Lower lobe of right lung (tissue), 2 donors: ENCODE measurements around the gene CDH23. TPM values are rescaled to one million over a fixed set of nuclear protein-coding genes. Genes with fewer than 3 reads are reported as not detected.

Experiments
- ATAC-seq, 2 donors: fragments of 200-7000 bp; cut with Tn5 transposase; one replicate each; pipeline ENCODE4 v1.9.1; 2020 to 2022; ENCODE audit warnings: mild to moderate bottlenecking in 2 of 2, moderate library complexity in 2 of 2
- DNase-seq: peaks from one replicate; pipeline ENCODE4 v3.0.0-alpha.2; 2020
- H3K27ac ChIP-seq: fragments of 200-600 bp; one replicate; pipeline ENCODE4 v1.8.0; 2022
- H3K27me3 ChIP-seq: fragments of 200-600 bp; one replicate; pipeline ENCODE4 v1.8.0; 2022; ENCODE audit warnings: low read depth
- H3K36me3 ChIP-seq: fragments of 200-600 bp; one replicate; pipeline ENCODE4 v1.8.0; 2022; ENCODE audit warnings: mild to moderate bottlenecking
- H3K4me1 ChIP-seq: fragments of 200-600 bp; one replicate; pipeline ENCODE4 v1.8.0; 2022
- H3K4me3 ChIP-seq: fragments of 200-600 bp; one replicate; pipeline ENCODE4 v1.8.0; 2022; ENCODE audit warnings: mild to moderate bottlenecking
- H3K9me3 ChIP-seq: fragments of 200-600 bp; one replicate; pipeline ENCODE4 v1.8.0; 2022
- intact Hi-C: fragments of 100-400 bp; cut with DNase I; formaldehyde crosslinking; loops from one replicate; pipeline ENCODE4 v1.11.0; 2022
- total RNA-seq: library from RNA; stranded (reverse); fragmentation: NEBNext Ultra II Directional; extraction: Animal tissue kit (Norgen Biotek cat#: 25700); gene quantifications from one replicate; pipeline ENCODE4 v1.2.1, GENCODE V29; 2021
- TF ChIP-seq, protein P1 (sequence below): fragments of 200-600 bp; IDR thresholded peaks from one replicate; pipeline ENCODE4 v1.8.0; 2022; ENCODE audit warnings: antibody characterized with exemption, mild to moderate bottlenecking
- donor health status: DM: no; HTN: yes; CAD: no; lungs with severe emphysema.

Gene CDH23
- total RNA-seq, 1 donor from 2014 or later, result 9.4 TPM

DNA sequence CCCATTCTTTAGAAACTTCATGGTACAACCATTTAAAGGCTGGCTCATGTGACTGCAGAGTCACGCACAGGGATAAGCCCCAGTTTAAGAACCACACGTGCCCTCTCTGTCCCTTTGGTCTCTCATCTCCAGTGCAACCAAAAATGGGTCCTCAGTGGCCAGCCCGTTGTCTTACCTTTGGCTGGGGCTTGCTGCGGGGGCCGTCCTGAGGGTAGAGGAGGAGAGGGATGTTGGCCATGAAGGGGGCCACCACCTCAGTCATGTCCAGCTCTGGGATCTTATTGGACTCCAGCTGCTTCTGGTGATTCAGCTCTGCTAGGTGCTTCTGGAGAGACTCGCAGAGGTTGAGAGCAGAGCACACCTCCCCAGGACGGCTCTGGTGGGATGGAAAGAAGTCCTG is 432.0 kb downstream of the CDH23 start:
- no peaks in the 10 kb centered on the region for H3K9me3 ChIP-seq
- H3K27ac ChIP-seq, result no peak overlapping the region
- H3K4me1 ChIP-seq, result peaks cover 21% of the 10 kb centered on the region
- DNase-seq (no peak), ATAC-seq (no peak)
- intact Hi-C loops, result no loop called here
- H3K36me3 ChIP-seq, result peaks cover 98% of the 10 kb centered on the region
- peak overlapping the region; percentile 2 for H3K4me3 ChIP-seq
- TF ChIP-seq, protein P1, sequence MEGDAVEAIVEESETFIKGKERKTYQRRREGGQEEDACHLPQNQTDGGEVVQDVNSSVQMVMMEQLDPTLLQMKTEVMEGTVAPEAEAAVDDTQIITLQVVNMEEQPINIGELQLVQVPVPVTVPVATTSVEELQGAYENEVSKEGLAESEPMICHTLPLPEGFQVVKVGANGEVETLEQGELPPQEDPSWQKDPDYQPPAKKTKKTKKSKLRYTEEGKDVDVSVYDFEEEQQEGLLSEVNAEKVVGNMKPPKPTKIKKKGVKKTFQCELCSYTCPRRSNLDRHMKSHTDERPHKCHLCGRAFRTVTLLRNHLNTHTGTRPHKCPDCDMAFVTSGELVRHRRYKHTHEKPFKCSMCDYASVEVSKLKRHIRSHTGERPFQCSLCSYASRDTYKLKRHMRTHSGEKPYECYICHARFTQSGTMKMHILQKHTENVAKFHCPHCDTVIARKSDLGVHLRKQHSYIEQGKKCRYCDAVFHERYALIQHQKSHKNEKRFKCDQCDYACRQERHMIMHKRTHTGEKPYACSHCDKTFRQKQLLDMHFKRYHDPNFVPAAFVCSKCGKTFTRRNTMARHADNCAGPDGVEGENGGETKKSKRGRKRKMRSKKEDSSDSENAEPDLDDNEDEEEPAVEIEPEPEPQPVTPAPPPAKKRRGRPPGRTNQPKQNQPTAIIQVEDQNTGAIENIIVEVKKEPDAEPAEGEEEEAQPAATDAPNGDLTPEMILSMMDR, result no peak
- H3K27me3 ChIP-seq, result no peaks in the 10 kb centered on the region

DNA sequence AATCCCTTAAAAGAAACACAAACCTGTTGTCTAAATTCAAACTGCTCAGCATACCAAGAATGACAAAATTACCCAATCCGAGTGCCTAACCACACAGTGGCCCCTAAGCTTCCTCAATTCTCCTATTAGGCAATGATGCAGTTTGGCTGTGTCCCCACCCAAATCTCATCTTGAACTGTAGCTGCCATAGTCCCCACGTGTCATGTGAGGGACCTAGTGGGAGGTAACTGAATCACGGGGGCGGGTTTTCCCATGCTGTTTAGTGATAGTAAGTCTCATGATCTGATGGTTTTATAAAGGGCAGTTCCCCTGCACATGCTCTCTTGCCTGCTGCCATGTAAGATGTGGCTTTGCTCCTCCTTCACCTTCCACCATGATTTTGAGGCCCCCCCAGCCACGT is 432.5 kb downstream of the CDH23 start:
- TF ChIP-seq, protein P1, result no peak
- H3K27ac ChIP-seq, result no peak overlapping the region
- H3K9me3 ChIP-seq, result no peaks in the 10 kb centered on the region
- intact Hi-C loops, result no loop called here
- DNase-seq (peak; percentile 84), ATAC-seq (peak; percentile 72 to 80)
- H3K4me3 ChIP-seq, result no peak overlapping the region
- no peaks in the 10 kb centered on the region for H3K27me3 ChIP-seq
- peaks cover 25% of the 10 kb centered on the region for H3K4me1 ChIP-seq
- peaks cover 98% of the 10 kb centered on the region for H3K36me3 ChIP-seq

GRCh38 chr10:71829896-71830295 is 433.2 kb downstream of the CDH23 start:
- TF ChIP-seq, protein P1, result no peak
- H3K4me1 ChIP-seq, result peaks cover 28% of the 10 kb centered on the region
- H3K27me3 ChIP-seq, result no peaks in the 10 kb centered on the region
- DNase-seq, result no peak
- H3K27ac ChIP-seq, result no peak overlapping the region
- intact Hi-C loops, result no loop called here
- no peak overlapping the region for H3K4me3 ChIP-seq
- no peak for ATAC-seq
- H3K9me3 ChIP-seq, result no peaks in the 10 kb centered on the region
- peaks cover 94% of the 10 kb centered on the region for H3K36me3 ChIP-seq

- no peaks in the 10 kb centered on the region for H3K9me3 ChIP-seq
- no peaks in the 10 kb centered on the region for H3K27me3 ChIP-seq
- no peak overlapping the region for H3K4me3 ChIP-seq
- peaks cover 34% of the 10 kb centered on the region for H3K4me1 ChIP-seq
- TF ChIP-seq, protein P1, result no peak
- no peak overlapping the region for H3K27ac ChIP-seq
- ATAC-seq (no peak), DNase-seq (no peak)
- H3K36me3 ChIP-seq, result peaks cover 86% of the 10 kb centered on the region
- intact Hi-C loops, result no loop called here
Observed at GRCh38 chr10:71830726-71831125, 434.0 kb downstream of the CDH23 start.

DNA sequence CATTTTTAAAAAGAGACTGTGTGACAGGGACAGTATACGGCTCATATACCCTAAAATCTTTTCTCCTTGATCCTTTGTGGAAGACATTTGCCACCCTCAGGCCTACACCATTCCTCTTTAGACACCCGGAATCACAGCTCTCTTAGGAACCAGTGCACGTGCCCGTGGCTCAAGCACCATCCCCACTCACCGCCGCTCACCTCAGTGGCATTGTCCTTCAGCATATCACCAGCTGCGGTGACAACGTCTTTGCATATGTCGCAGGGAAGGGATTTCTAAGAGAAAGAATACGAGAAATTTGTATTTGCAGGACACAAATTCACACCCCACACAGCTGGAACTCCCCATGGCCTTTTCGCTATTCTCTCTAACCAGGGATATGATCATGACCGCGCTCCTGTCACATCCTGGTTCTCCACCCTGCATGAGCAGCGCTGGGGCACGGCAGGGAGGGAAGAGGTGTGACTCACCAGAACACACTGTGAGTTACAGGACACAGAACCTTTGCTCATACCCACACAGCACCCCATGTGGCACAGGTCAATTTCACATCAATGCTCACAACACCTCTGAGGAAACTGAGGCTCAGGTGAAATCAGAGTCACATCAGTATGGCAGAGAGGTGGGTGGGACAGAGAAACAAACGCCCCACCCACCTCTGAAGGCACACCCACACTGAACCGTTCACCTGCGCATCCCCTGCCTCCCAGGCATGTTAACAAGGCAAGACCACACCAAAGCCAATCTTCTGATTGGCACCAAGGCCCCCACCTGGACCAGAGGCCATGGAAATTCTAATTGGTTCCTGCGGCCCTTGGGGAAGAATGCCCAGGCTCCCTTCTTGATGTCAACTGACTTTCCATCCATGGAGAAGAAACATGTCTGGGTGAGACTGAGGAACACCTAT is 435.2 kb downstream of the CDH23 start:
- Histone ChIP-seq H3K4me3 (no peak overlapping the region), H3K4me1 (peaks cover 46% of the 10 kb centered on the region), H3K27ac (no peak overlapping the region), H3K9me3 (no peaks in the 10 kb centered on the region), H3K27me3 (no peaks in the 10 kb centered on the region), H3K36me3 (peaks cover 76% of the 10 kb centered on the region)
- intact Hi-C loops, result no loop called here
- no peak for ATAC-seq
- no peak for DNase-seq
- TF ChIP-seq, protein P1, result no peak
